GDM1 (cell line): ENCODE results near the gene TAF6.
"Not testable (repeated sequence)": the region's sequence is repeated elsewhere in the genome, so short reads cannot be mapped to it uniquely, and the experiment has no call there.

Experiments used
- DNase-seq: peaks from one replicate; lab custom pipeline; 2025; lab: John Stamatoyannopoulos, UW

Gene TAF6

GRCh38 chr7:100152404-100152803 lies 33.2 kb upstream of the TAF6 start:
- DNase-seq = peak; percentile 34

DNA sequence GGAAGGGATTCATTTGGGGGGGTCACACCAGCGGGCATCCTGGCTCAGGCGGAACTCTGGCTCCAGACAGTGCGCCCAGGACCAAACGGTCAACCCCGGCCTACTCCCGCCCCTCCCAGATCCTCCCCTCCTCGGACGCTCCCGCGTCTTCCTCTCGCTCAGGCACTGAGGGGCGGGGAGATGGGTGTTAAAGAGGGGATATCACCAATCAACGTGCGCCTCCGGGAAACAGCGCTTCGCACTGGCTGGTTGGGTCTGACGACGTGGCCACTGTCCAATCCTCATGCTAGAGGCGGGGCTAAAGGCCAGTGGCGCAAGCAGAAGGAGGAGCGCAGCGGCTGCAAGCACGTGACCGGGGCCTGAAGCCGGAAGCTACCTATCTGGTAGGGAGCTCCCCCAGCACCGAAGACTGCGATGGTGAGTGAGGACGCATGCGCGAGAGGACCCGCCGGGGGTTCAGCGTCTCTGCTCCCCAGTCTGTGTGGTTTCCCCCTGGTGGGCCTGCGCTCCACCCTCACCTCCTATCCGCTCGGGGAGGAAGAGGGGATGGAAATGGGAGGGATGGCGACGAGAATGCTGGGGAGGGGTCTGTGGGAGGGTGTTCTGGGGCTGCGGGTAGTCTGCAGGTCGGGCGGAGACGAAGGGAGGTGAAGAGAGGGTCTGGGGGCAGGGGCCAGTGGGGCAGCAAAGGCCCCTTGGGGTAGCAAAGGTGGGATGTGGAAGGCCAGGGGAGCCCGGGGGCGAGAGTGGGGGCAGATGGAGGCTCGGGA lies 29.6 kb upstream of the TAF6 start, which contains the start of gene LAMTOR4:
Gene LAMTOR4, plus strand, starts transcription at position 360 of the 770 bp plus-strand sequence. Its CDS starts 55 bp downstream, at position 415.
- peak; percentile 99 for DNase-seq

GRCh38 chr7:100148225-100148558 lies 29.0 kb upstream of the TAF6 start:
- no peak for DNase-seq

DNA sequence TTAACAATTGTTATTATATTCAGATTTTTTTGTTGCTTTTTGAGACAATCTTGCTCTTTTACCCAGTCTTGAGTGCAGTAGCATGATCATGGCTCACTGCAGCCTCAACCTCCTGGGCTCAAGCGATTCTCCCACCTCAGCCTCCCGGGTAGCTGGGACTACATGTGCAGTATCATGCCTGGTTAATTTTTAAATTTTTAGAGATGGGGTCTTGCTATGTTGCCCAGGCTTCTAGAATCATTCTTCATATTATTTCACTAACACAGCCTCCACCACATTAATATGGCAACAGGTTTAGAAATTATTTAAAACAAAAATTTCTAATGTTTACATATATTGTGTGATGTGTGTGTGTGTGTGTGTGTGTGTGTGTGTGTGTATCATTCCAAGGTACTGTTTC lies 28.1 kb upstream of the TAF6 start:
- no peak for DNase-seq

DNA sequence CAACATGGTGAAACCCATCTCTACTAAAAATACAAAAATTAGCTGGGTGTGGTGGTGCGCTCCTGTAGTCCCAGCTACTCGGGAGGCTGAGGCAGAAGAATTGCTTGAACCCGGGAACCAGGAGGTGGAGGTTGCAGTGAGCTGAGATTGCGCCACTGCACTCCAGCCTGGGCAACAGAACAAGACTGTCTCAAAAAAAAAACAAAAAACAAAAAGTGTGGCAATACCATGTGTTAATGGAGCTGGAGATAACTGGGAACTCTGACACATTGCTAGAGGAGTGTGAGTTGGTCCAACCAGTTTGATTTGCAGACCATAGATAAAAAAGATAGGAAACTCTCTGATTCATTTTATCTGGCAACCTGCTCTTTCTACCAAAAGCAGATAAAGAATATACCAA lies 27.2 kb upstream of the TAF6 start:
- not testable (repeated sequence) for DNase-seq

- DNase-seq = no peak
These were observed 23.3 kb upstream of the TAF6 start for GRCh38 chr7:100142461-100142860.

- DNase-seq = no peak
These were observed 22.4 kb upstream of the TAF6 start for GRCh38 chr7:100141555-100141949.

DNA sequence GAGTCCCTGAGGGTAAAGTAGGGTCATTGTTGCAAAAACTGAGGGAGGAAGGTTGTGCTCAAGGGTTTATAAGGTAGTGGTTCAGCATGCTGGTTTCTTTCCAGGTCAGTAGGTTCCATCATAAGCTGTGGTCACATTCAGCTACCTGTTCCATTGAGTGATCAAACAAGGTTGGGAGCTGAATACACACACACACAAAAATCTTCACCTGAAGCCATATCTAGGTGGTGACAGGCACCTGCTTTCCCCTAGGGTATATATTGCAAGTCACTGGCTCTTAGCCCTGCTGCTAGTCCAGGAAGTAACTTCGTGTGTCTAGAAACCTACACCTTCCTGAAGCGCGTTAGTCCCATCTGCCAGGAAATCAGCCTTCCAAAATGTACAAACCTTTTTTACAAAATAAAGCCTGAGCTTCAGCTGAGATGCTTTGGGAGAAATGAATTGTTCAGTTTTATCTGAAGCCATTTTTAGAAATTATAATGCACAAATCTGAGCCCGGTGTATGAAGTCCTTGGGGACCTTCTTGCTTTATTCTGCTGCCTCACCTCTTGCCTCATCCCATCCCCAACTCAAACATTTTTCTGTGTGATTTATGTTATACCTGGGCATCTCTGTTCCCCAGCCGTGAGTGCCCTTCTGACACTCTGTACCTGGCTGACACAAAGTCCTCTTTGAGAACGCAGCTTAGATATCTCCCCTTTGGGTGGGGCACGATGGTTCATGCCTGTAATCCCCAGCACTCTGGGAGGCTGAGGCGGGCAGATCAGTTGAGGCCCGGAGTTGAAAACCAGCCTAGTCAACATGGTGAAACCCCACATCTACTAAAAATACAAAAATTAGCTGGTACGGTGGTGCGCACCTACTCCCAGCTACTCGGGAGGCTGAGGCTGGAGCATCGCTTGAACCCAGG lies 18.9 kb upstream of the TAF6 start:
- DNase-seq = no peak

DNA sequence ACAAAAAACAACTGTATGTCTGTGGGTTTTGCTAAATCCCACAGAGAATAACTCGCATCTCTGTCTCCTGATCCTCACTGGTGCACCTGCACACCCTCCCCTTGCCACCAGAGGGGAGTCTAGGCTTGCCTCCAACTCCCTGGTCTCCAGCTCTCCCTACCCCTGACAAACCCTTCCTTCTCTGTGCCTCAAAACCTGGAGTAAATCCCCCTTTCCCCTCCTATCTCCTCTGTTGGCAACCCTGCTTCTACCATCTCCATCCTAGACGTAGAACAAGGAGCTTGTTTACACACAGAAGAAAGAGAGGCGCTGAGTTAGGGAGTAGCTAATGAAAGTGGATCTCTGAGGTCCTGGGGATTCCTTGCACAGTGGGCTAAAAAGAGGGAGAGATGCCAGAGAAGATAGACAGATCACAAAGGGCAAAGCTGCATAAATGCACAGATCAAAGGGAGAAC lies 13.6 kb upstream of the TAF6 start:
- DNase-seq = peak; percentile 41

GRCh38 chr7:100132126-100132525 lies 13.0 kb upstream of the TAF6 start:
- no peak for DNase-seq

GRCh38 chr7:100130608-100131453 lies 11.7 kb upstream of the TAF6 start:
- DNase-seq = peak; percentile 50

DNA sequence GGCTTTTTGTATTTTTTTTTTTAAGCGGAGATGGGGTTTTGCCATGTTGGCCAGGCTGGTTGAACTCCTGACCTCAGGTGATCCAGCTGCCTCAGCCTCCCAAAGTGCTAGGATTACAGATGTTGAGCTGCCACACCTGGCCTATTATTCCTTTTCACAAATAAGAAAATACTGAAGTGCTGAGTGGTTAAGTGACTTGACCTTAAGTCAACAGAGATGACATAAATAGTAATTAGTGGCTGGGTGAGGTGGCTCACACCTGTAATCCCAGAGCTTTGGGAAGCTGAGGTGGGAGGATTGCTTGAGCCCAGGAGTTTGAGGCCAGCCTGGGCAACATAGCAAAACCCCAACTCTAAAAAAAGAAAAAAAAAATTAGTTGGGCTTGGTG lies 11.1 kb upstream of the TAF6 start:
- DNase-seq = not testable (repeated sequence)

DNA sequence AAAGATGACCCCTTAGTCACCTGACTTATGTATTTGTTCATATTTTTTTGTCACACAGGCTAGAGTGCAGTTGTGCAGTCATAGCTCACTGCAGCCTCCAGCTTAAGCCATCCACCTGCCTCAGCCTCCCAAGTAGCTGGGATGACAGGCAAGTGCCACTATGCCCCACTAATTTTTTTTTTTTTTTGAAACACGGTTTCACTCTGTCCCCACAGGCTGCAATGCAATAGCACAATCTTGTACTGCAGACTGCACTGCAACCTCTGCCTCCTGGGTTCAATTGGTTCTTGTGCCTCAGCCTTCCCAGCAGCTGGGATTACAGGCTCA lies 9.4 kb upstream of the TAF6 start:
- no peak for DNase-seq

GRCh38 chr7:100127866-100128636 lies 8.9 kb upstream of the TAF6 start:
- no peak for DNase-seq

GRCh38 chr7:100126931-100127865 lies 8.0 kb upstream of the TAF6 start, which contains the start of gene MBLAC1:
Gene MBLAC1, plus strand, starts transcription at chr7:100126967. Its CDS starts 429 bp downstream, at chr7:100127396.
- DNase-seq = peak; percentile 85

DNA sequence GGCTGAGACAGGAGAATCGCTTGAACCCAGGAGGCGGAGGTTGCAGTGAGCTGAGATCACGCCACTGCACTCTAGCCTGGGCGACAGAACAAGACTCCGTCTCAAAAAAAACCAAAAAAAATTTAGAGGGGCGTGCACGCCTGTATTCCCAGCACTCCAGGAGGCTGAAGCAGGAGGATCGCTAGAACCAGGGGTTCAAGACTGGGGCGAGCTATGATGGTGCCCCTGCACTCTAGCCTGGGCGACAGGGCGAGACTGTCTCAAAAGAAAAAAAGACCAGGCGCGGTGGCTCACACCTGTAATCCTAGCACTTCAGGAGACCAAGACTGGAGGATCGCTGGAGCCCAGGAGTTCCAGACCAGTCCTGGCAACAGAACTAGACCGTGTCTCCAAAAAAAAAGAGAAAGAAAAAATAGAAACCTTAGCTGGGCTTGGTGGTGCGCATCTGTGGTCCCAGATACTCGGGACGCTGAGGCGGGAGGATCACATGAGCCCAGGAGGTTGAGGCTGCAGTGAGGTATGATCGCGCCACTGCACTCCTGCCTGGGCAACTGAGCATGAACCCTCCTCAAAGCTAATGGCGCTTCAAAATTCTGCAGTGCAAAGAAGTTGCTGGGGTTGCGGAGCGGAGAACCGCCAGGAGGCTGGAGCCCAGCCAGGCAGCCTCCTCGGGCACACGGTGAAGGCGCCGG lies 7.2 kb upstream of the TAF6 start:
- DNase-seq = no peak

DNA sequence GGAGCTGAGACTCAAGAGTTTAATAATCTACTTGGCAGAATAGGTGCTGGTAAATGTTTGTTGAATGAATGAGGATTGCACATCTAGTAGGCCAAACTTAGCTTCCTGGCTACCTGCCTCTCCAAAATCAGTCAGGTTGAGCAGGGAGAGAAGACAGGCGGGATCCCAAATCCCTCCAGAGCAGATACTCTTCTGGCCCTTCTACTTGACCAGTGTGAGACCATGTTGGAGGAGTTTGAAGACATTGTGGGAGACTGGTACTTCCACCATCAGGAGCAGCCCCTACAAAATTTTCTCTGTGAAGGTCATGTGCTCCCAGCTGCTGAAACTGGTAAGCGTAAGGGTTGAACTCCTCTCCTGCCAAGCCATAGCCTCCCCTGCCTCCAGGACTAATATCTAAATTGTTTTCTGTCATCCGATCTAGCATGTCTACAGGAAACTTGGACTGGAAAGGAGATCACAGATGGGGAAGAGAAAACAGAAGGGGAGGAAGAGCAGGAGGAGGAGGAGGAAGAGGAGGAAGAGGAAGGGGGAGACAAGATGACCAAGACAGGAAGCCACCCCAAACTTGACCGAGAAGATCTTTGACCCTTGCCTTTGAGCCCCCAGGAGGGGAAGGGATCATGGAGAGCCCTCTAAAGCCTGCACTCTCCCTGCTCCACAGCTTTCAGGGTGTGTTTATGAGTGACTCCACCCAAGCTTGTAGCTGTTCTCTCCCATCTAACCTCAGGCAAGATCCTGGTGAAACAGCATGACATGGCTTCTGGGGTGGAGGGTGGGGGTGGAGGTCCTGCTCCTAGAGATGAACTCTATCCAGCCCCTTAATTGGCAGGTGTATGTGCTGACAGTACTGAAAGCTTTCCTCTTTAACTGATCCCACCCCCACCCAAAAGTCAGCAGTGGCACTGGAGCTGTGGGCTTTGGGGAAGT lies 5.4 kb upstream of the TAF6 start:
- no peak for DNase-seq

GRCh38 chr7:100122568-100122967 lies 3.4 kb upstream of the TAF6 start:
- DNase-seq = no peak

GRCh38 chr7:100122067-100122466 lies 2.9 kb upstream of the TAF6 start:
- no peak for DNase-seq
